Measurements from ENCODE around the gene EPHA3.

The EPHA3 gene

DNA sequence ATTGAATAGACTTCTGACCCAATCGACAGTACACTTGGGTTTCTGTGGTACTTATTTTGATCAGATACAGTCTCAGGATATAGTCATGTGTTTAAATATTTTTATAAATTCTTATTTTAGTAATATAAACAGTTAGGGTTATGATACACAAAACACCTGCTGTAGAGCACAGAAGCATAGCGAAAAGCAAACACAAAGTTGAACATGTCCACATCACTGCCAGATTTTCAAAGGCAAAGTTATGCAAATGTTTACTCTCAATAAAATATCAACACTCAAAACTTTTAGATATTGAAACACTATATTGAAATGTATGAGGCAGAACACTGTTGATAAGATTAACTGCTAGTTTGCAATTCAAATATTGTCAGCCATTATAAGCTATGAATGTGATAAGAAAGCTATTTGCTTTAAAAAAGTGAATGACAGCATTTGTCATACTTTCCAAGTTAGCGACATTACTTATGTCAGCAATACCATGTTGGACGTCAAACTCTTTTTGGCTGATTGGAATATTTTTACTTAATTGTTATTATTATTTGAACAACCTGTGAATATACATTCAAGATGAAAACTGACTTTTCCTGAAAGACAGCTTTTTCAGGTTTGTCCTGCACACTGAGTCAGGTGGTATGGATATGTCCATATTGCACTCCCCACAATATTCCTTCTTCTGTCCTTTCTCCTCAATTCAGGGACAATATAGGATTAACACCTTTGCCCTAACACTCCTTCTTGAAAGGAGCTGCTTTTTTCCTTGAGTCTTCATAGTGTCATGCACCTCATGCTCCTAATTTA lies 367.1 kb downstream of the EPHA3 start:
- DNase-seq (ENCODE audit: extremely low read depth, low read depth), result no peak
- no peak for TF ChIP-seq CTCF (IDR thresholded peaks at IDR 0.05; ENCODE audit: low read depth, low read length)

DNA sequence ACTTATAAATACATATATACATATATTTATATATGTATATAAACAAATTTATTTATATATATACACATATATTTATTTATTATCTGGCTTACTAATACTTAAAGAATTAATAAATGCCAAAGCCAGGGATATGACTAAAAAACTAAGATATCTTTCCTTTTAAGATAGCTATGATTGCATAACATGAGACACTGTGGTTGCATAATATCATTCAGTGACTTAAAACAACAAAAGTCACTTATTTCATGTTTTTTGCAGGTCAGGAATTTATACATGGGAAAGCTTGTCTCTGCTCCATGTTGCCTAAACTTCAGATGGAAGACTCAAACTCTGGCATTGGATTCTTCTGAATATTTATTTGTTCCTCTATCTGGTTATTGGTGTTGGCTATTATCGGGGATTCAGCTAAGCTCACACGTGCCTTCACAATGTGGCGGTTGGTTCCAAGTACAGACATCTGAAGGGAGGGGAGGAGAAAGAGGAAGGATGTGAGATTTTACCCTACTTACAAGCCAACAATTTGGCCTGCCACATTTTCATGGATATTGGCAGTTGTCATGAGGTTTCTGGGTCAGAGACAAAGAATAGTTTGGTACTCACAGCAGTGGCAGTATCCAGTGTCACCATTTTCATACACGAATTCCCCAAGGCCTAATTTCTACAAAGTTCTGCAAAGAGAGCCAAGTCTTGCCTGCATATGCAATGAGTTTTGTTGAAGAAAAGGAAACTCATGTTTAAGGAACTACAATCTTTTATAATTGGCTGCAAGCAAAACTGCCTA lies 381.6 kb downstream of the EPHA3 start:
- TF ChIP-seq CTCF (IDR thresholded peaks at IDR 0.05; ENCODE audit: low read depth, low read length), result no peak
- no peak for DNase-seq (ENCODE audit: extremely low read depth, low read depth)

DNA sequence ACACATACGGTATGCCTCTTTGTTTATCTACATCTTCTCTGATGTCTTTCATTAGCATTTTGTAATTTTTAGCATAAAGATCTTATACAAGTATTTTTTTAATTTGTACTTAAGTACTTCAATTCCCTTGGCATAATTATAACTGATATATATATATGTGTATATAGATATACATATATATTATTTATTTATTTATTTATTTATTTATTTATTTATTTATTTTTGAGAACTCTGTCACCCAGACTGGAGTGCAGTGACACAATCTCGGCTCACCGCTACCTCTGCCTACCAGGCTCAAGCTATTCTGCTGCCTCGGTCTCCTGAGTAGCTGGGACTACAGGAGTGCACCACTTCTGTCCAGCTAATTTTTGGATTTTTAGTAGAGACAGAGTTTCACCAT lies 382.7 kb downstream of the EPHA3 start:
- DNase-seq (ENCODE audit: extremely low read depth, low read depth), result no peak
- TF ChIP-seq CTCF (IDR thresholded peaks at IDR 0.05; ENCODE audit: low read depth, low read length), result no peak

DNA sequence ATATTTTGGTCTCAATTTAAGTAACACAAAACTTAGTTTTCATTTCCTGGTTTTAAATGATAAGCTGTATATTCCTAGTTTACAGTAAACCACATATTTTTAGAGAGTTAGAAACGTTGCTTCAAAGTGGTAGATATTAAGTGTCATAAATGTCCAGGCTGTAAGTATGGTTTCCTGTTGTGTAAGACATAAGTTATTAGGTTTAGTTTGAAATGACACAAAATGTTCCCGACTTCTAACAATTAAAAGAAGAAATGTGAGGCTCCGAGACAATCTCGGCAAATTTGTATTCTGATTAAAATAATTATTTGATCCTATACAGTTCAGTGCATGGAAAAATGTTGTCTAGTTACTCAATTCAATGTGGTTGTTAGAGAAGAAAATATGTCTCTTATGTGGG lies 387.3 kb downstream of the EPHA3 start:
- no peak for TF ChIP-seq CTCF (IDR thresholded peaks at IDR 0.05; ENCODE audit: low read depth, low read length)
- no peak for DNase-seq (ENCODE audit: extremely low read depth, low read depth)

- no peak for DNase-seq (ENCODE audit: extremely low read depth, low read depth)
- no peak for TF ChIP-seq CTCF (IDR thresholded peaks at IDR 0.05; ENCODE audit: low read depth, low read length)
These were observed 396.5 kb downstream of the EPHA3 start for GRCh38 chr3:89503891-89504391.

DNA sequence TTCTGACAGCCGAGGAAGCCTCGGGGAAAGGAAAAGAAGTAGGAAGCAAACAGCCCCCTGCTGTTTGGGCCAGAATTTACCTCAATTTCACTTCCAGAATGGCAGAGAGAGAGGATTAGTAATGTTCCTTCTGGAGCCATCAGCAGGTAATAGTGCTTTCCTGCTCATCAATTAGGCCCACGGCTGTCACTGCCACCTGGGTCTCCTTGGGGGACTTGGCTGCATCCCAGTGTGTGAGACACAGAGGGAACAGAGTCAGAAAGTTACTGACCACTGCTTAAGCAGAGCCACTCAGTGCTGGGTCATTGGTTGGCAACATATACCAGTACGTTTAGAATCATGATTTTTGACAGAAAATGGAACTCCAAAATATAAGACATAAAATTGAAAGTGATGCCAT lies 397.0 kb downstream of the EPHA3 start:
- TF ChIP-seq CTCF (IDR thresholded peaks at IDR 0.05; ENCODE audit: low read depth, low read length), result no peak

More for the DNA sequence above, 397.0 kb downstream of the EPHA3 start:
- DNase-seq (ENCODE audit: extremely low read depth, low read depth), result no peak

Data from AG09319 (cell line).